RPMI8226 (cell line): Measurements from ENCODE around the gene NCAN.

Experiments used
- DNase-seq: peaks from one replicate; pipeline ENCODE4 v3.0.0-alpha.2; 2015

NCAN gene

GRCh38 chr19:19262190-19263057 lies 50.7 kb downstream of the NCAN start:
- DNase-seq: no peak

- no peak for DNase-seq
Measured at GRCh38 chr19:19263886-19264487, 52.2 kb downstream of the NCAN start.

DNA sequence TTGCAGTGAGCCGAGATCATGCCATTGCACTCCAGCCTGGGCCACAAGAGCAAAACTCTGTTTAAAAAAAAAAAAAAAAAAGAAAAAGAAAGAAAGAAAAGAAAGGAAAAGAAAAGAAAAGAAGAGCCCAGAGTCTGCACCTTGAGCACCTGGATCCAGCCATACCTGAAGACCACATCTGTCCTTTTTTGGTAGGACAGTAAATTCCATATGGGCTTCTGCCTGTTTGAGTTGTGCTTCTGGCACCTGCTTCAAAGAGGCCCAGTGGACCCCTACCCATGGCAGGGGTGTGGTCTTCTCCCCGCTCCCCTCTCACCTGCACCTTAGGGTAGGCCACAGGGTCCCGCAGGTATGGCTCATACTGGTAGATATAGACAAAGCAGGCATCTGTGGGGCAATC lies 55.5 kb downstream of the NCAN start:
- DNase-seq: no peak

DNA sequence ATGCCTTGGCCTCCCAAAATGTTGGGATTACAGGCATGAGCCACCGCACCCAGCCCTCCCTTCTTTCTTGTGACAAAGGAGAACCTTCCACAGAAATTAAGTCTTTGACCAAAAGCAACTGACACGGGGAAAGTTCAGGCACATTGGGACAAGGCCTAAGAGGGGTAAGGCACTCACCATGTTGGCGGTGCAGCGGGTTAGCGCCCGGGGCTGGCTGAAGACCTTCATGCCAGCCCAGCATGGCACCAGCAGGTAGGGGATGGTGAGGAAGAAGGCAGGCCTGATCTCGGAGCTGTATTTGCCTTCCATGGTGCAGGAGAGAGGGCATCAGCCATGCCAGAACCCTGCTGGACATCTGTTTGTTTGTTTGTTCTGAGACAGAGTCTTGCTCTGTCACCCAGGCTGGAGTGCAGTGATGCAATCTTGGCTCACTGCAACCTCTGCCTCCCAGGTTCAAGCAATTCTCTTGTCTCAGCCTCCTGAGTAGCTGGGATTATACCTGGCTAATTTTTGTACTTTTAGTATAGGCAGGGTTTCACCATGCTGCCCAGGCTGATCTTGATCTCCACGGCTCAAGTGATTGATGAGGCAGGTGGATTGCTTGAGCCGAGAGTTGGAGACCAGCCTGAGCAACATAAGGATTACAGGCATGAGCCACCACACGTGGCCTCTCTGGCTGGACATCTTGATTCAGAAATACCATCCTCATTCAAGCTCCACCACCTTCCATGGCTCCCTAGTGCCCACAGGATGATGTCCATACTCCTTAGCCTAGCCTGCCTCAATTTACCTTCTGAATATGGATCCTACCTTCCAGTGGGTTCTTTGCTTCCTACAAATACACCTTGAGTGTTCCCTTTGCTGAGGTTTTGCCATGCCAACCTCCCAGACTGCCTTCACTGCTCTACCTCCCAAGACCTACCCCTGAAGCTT lies 57.0 kb downstream of the NCAN start:
- no peak for DNase-seq

DNA sequence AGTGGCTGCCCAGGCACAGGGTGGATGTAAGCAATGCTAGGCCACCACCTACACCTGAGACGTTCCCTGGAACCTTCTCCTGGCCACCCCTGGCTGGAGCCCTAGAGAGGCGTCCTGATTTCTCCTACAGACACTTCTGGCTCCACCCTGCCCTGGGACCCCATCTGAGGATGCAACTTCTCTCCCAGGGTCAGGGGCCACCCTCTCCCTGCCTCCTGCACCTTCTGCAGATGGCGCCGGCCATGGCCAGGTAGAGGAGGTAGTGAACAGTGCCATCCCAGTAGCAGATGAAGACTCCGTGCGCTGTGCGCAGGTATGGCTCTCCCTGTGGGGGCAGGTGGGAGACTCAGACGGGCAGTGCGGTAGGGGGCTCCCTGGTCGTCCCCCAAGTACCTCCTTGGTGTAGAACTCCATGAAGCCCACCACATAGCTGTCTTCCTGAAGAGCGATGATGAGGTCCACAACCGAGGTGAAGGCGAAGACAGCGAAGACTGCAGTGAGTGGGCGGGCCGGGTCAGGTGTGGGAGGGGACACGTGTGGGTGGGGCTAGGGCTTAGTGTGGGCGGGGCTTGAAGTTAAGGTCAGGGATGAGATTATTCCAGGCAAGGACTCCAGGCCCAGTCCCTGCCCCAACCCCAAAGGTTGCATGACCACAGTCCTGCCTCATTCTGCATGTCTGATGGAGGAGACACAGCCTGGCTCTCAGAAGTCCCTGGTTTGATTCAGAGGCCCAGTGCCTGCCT lies 58.4 kb downstream of the NCAN start:
- DNase-seq: no peak

- DNase-seq: no peak
Measured at GRCh38 chr19:19270749-19271571, 59.2 kb downstream of the NCAN start.

DNA sequence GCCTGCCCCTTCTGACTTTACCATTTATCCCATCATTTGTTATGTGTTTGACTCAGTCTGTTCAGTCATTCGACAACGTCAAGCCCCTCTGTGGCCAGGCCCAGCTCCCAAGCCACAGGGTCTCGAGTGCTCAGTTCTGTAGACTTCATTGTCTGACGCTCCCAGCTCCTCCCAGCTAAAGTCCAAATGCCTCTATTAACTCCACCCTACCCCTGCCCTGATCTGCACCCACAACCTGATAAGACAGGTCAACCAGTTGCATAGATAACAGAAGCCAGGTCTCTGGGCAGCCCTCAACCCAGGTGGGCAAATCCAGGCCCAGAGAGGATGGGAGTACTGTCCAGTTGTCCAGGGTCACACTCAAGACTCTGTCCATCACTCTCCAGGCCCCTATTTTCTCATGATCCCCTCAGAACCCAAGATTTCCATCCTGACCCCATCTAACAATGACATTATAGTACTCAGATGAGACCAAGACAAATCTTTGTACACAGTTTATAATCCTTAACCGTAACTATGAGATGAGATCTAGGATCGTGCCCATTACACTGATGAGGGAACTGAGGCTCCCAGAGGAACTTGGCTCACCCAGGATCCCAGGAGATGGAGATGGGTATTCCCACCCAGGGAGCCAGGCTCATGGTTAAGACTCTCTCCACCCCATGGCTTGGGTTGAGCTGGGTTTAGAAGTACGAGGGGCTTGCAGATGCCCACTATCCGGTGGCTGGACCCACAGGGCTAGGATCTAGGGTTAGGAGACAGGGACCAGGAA lies 60.3 kb downstream of the NCAN start:
- no peak for DNase-seq

- no peak for DNase-seq
Measured at GRCh38 chr19:19274146-19274545, 62.4 kb downstream of the NCAN start.

DNA sequence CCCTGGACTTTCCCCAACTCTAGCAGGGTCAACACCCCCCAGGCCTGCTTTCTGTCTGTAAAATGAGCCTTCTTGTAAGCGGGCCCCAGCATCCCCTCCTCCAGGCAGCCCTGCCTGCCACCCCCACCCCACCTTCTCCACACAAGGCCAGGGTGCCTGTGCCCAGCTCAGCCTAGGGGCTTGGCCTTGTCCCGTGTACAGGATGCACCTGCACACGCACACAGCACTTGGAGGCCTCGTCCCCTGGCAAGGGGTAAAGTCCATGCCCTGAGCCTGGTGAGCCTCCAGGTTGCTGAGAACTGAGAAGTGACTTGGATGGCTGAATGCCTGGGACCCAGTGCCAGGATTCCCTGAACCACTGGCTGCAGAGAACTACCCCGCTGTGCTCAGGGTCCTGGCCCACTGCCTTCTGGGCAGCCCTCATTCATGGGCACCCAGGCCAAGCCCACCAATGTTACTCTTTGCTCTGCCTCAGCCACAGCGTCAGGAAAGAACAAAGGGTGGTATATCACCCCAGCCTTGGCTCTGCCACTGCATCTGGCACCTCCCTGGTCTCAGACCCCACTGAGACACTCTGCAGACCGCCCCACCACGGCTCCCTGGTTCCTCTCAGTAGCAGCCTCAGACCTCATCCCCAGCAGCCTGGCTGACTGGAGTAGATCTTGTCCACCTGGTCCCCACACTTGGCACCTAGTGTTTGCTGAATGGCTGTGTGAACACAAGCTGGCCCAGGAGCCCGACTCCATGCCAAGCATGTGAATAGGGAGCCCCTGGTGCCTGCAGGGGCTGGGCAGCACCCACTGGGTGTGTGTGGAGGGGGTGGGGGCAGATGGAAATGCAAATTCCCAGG lies 63.2 kb downstream of the NCAN start:
- DNase-seq: no peak

DNA sequence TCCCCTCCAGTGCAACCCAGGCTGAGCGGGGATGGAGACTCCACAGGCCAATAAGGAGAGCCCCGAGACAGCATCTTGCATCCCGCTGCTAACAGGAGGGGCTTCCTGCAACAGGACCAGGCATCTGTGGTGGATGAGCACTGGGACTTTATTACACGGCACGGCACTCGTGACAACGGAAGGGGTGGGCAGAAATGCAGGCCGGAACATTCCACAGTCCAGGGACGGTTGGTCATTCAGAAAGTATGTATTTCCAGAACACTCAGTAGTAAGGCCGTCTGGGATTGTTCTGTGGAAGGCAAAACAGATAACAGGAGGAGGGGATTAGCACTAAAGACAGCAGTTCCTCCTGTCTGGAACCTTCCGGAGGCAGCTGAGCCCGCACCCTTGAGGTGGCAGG lies 64.6 kb downstream of the NCAN start:
- DNase-seq: no peak

- DNase-seq: no peak
Measured at GRCh38 chr19:19276851-19277250, 65.1 kb downstream of the NCAN start.

GRCh38 chr19:19278315-19278714 lies 66.6 kb downstream of the NCAN start:
- DNase-seq: no peak

- DNase-seq: no peak
Measured at GRCh38 chr19:19279062-19279612, 67.4 kb downstream of the NCAN start.

DNA sequence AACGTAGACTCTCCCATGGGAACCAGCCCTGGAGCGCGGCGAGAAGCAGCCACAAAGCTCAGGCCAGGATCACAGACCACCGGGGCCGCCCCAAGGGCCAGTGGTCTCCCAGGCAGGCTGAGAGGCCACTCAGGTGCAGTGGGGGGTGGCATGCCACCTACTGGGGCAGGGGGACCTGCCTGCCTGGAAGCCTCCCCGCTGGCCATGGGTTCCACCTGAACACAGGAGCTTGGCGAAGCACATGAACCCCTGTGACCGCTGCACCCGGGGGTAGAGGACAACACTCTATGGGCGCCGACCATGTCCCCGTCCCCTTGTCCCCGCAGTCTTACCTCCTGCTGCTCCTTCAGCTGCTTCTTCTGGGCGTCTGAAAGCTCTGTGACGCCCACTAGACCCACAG lies 68.1 kb downstream of the NCAN start:
- no peak for DNase-seq

GRCh38 chr19:19280561-19280960 lies 68.8 kb downstream of the NCAN start:
- DNase-seq: no peak

DNA sequence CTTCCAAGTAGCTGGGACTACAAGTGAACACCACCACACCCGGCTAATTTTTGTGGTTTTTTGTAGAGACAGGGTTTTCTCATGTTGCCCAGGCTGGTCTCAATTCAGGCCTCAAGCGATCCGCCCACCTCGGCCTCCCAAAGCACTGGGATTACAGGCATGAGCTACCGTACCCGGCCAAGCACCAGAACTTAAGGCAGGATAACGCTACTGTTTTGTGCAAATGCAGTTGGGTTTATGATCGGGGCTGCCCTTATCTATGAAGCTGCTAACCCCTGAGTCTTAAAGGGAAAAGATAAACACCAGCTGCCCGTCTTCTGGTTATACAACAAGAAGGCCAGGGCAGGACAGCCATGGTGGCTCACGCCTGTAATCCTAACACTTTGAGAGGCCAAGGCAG lies 73.9 kb downstream of the NCAN start:
- DNase-seq: no peak

GRCh38 chr19:19292607-19293006 lies 80.8 kb downstream of the NCAN start:
- no peak for DNase-seq

DNA sequence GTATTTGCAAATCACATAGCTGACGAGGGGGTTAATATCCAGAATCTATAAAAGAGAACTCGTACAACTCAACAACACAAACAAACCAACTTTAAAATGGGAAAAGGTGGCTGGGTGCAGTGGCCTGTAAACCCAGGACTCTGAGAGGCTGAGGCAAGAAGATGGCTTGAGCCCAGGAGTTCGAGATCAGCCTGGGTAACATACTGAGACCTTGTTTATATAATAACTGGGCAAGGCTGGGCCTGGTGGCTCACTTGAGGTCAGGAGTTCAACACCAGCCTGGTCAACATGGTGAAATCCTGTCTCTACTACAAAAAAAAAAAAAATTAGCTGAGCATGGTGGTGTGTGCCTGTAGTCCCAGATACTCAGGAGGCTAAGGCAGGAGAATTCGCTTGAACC lies 83.2 kb downstream of the NCAN start:
- no peak for DNase-seq

- no peak for DNase-seq
Measured at GRCh38 chr19:19296953-19297689, 85.4 kb downstream of the NCAN start.
